ENCODE results near the gene ITPKB. TPM values are rescaled to one million over a fixed set of nuclear protein-coding genes. Genes with fewer than 3 reads are reported as not detected.

ITPKB gene
- total RNA-seq, 2 experiments from 2014 or later: 29.5 to 29.7 TPM

GRCh38 chr1:226643177-226643576, 95.9 kb downstream of the ITPKB start:
- POLR2A ChIA-PET: interaction anchor here (0.9 to 2.4 kb wide), 4 partner anchors 9 to 185 kb away, joined by 3 to 14 read pairs (median 6); no protein-coding TSS in a partner anchor
- CTCF ChIA-PET: interaction anchor here (0.5 to 3.8 kb wide), 11 partner anchors 10 to 205 kb away, joined by 3 to 30 read pairs (median 5); no protein-coding TSS in a partner anchor

GRCh38 chr1:226642421-226642820, 96.7 kb downstream of the ITPKB start:
- CTCF ChIA-PET: interaction anchor here (0.8 to 3.8 kb wide), 8 partner anchors 9 to 185 kb away, joined by 3 to 30 read pairs (median 4); no protein-coding TSS in a partner anchor
- POLR2A ChIA-PET: interaction anchor here (0.9 to 2.4 kb wide), 4 partner anchors 10 to 186 kb away, joined by 3 to 14 read pairs (median 6); no protein-coding TSS in a partner anchor

GRCh38 chr1:226641671-226642231, 97.3 kb downstream of the ITPKB start:
- ChIA-PET POLR2A (no interaction called here), CTCF (interaction anchor here (1.0 to 3.8 kb wide), 4 partner anchors 9 to 186 kb away, joined by 3 to 30 read pairs (median 8); no protein-coding TSS in a partner anchor)

GRCh38 chr1:226640321-226641136, 98.6 kb downstream of the ITPKB start:
- POLR2A ChIA-PET: interaction anchor here (0.6 kb wide), 1 partner anchor 130 kb away, joined by 4 read pairs; no protein-coding TSS in a partner anchor
- CTCF ChIA-PET: interaction anchor here (1.0 to 1.9 kb wide), 2 partner anchors 10 to 47 kb away, joined by 3 to 4 read pairs; no protein-coding TSS in a partner anchor

GRCh38 chr1:226639631-226640061, 99.4 kb downstream of the ITPKB start:
- ChIA-PET POLR2A (no interaction called here), CTCF (interaction anchor here (1.9 kb wide), 1 partner anchor 48 kb away, joined by 4 read pairs; no protein-coding TSS in a partner anchor)

DNA sequence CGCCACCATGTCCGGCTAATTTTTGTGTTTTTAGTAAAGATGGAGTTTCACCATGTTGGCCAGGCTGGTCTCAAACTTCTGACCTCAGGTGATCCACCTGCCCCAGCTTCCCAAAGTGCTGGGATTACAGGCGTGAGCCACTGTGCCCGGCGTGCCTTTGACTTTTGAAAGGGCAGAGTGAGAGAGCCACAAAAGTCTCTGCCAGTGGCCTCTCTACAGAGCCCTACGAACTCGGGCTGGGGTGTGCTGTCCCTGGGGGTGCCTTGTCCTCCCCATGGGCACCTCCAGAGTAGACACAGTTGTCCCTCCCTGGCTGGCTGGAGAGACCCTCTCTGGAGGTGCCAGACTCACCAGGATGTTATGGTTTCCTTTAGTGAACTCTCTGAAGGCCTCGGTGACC, 99.9 kb downstream of the ITPKB start:
- ChIA-PET POLR2A (interaction anchor here (0.6 kb wide), 1 partner anchor 303 kb away, joined by 3 read pairs; no protein-coding TSS in a partner anchor), CTCF (interaction anchor here (0.6 kb wide), 1 partner anchor 189 kb away, joined by 3 read pairs; no protein-coding TSS in a partner anchor)

DNA sequence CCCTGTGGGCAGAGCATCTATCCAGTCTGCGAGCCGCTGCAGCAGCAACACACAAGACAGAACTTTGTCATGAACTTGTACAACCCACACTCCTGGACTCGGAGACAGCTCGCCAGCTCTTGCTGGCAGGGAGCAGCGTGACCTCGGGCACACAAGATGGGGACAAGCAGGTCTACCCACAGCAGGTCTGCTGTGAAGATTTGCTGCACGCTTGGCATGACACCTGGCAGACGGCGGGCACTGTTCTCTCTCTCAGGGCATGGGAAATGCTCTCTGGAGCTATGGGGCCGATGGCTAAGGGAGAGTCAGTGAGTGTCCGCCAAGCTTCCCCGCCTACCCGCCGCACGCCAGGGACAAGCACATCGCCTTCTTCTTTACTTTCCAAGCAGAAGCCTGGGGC, 100.5 kb downstream of the ITPKB start:
- ChIA-PET CTCF (interaction anchor here (0.7 to 0.9 kb wide), 3 partner anchors 31 to 234 kb away, joined by 3 to 4 read pairs (median 3); no protein-coding TSS in a partner anchor), POLR2A (interaction anchor here (0.6 kb wide), 1 partner anchor 304 kb away, joined by 3 read pairs; no protein-coding TSS in a partner anchor)

DNA sequence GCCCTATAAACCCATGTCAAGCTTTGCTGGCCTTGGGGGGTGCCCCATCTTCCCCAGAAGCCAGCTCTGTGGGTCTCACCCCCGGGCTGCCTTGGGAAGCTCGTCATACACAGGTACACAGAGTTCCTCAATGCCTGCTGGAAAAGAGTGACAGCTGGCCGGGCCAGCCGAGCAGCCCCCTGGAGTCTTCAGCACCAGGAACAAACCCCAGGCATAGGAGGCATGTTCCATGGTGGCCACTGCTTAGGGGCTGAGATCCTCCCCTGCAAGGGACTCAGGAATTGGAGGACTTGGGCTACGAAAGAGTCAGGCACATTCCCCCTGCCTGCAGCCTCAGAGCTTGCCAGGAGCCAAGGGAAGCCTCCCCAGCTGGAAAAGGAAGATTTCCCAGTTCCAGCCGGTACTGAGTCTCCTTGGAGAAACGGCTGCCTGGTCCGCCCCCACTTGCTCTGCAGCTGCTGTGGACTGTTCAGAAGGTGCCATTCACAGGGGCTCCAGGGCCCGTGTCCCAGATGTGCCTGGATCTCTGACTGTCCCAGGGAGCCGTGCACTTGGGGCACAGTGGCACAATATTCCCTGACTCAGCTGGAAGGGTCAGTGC, 101.0 kb downstream of the ITPKB start:
- POLR2A ChIA-PET: no interaction called here

DNA sequence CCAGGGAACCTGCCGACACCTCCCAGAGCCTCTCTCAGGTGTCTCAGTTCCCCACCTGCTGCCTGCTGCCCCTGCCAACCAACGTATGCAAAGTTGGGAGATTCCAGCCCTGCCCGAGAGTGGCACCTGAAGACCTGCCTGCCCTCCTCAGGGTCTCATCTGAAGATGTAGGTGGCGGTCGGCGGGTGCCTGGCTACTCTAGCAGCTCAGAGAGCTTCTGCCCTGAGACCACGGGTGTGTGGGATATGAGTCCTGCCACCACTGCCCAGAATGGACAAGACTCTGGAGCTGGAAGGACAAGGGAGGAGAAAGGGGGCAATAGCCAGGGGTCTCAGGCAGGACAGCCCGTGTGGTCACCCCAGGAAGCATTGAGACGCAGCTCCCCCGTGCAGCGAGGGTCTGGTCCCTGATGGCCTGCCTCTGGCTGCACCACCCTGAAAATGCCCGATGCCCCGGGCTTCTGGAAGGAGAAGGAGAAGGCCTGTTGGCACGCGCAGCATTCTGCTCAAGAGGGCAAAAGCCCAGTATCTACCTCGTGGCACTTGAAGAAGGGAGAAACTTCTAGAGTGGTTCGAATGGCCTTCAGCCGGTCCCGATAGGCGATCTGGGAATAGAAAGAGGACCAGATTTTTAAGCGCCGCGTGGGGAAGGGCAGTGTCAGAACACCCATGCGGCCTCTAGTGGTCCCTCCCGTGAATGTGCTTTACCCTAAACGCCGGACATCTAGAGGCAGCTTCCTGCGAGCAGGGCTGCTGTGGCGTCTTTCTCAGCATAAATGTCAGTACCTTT, 101.7 kb downstream of the ITPKB start:
- ChIA-PET POLR2A (no interaction called here), CTCF (interaction anchor here (1.1 kb wide), 1 partner anchor 11 kb away, joined by 3 read pairs; no protein-coding TSS in a partner anchor)

More for the DNA sequence above, 101.0 kb downstream of the ITPKB start:
- CTCF ChIA-PET: interaction anchor here (0.7 to 1.1 kb wide), 4 partner anchors 12 to 233 kb away, joined by 3 to 4 read pairs (median 3); no protein-coding TSS in a partner anchor

GRCh38 chr1:226636847-226637096, 102.3 kb downstream of the ITPKB start:
- CTCF ChIA-PET: interaction anchor here (4.5 kb wide), 1 partner anchor 191 kb away, joined by 34 read pairs; no protein-coding TSS in a partner anchor
- POLR2A ChIA-PET: no interaction called here

GRCh38 chr1:226635456-226635941, 103.6 kb downstream of the ITPKB start:
- POLR2A ChIA-PET: interaction anchor here (1.4 kb wide), 1 partner anchor 102 kb away, joined by 4 read pairs; no protein-coding TSS in a partner anchor

DNA sequence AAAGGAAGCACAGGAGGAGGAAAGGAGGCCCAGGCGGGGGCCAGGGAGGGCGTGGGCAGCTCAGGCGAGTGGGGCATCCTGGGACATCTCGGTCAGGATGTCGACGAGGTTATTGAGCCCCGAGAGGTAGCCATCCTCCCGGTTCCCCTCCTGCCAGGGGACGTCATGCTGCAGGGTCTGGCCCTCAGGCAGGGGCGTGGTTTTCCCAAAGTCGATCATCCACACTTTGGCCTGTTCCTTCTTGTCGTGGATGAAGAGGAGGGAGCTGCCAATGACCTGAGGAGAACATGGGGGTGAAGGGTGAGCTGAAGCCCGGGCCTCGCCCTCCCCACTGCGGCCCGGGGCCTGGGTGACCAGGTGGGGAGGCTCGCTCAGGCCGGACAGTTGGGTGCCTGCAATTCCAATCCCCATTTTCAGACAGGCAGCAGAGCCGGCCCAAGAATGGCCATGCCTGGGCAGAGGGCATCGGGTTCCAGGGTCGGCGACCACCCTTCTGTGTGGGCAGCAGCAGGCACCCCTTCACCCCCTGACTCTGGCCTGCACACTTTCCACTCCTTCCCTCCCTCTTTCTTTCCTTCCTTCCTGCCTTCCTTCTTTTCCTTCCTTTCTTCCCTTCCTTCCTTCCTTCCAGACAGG, 104.4 kb downstream of the ITPKB start:
- ChIA-PET POLR2A (interaction anchor here (1.4 kb wide), 1 partner anchor 103 kb away, joined by 4 read pairs; no protein-coding TSS in a partner anchor), CTCF (interaction anchor here (1.0 to 5.5 kb wide), 13 partner anchors 8 to 193 kb away, joined by 3 to 34 read pairs (median 8); partner anchors contain the start of gene ITPKB)

More at GRCh38 chr1:226635456-226635941, 103.6 kb downstream of the ITPKB start:
- CTCF ChIA-PET: interaction anchor here (1.0 to 5.5 kb wide), 7 partner anchors 7 to 192 kb away, joined by 3 to 34 read pairs (median 5); no protein-coding TSS in a partner anchor

GRCh38 chr1:226634166-226634588, 104.9 kb downstream of the ITPKB start:
- POLR2A ChIA-PET: interaction anchor here (1.4 kb wide), 1 partner anchor 104 kb away, joined by 4 read pairs; no protein-coding TSS in a partner anchor
- CTCF ChIA-PET: interaction anchor here (0.6 to 5.5 kb wide), 18 partner anchors 8 to 193 kb away, joined by 3 to 34 read pairs (median 6); partner anchors contain the start of gene ITPKB

- CTCF ChIA-PET: interaction anchor here (0.6 to 5.5 kb wide), 21 partner anchors 7 to 194 kb away, joined by 3 to 34 read pairs (median 5); partner anchors contain the start of gene ITPKB
- POLR2A ChIA-PET: no interaction called here
These were observed 105.4 kb downstream of the ITPKB start for GRCh38 chr1:226633541-226634165.

DNA sequence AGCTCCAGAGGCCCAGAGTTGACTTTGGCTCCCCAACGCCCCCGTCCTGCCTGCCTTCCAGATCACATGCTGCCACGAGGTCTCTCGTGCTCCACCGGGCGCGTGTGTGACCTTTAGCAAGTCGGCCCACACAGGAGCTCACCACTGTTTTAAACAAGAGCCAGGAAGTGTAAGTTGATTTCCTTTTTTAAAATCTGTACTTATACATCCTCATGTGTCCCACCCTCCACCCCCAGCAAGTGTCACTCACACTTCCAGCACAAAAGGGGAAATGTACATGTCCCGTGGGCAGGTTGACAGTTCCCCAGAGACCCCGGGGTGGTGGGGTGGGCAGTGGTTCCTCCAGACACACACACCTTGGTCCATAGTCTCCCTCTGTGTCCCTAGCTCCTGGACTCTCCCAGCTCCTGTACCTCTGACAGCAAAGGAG, 106.1 kb downstream of the ITPKB start:
- POLR2A ChIA-PET: no interaction called here
- CTCF ChIA-PET: interaction anchor here (0.6 to 5.5 kb wide), 16 partner anchors 10 to 299 kb away, joined by 3 to 34 read pairs (median 4); no protein-coding TSS in a partner anchor

- CTCF ChIA-PET: interaction anchor here (0.6 to 5.5 kb wide), 13 partner anchors 11 to 300 kb away, joined by 3 to 34 read pairs (median 4); no protein-coding TSS in a partner anchor
- POLR2A ChIA-PET: no interaction called here
These were observed 106.8 kb downstream of the ITPKB start for GRCh38 chr1:226632169-226632879.

Measured in activated CD8-positive, alpha-beta memory T cell treated with anti-CD3 and anti-CD28 coated beads for 36 hours (primary cell).